ENCODE measurements around the gene TRAPPC10. TPM values are rescaled to one million over a fixed set of nuclear protein-coding genes. Genes with fewer than 3 reads are reported as not detected.

The TRAPPC10 gene
- total and polyA plus RNA-seq, 2 of the 8 experiments (the other 6 are each of a cell fraction or from before 2014, with no cell fraction given): 18.5 to 29.8 TPM

- Histone ChIP-seq H3K4ac (replicated peaks; ENCODE audit: insufficient read length, low read depth, low read length) (no peak overlapping the region), H3K56ac (replicated peaks; ENCODE audit: insufficient read length, low read depth, low read length) (no peak overlapping the region), H3K79me1 (ENCODE audit: low read depth, low read length) (peaks cover 7% of the 10 kb centered on the region; the same call in 1 of the 2 replicates), H2BK5ac (ENCODE audit: low read depth, low read length) (no peak overlapping the region), H2BK120ac (replicated peaks; ENCODE audit: low read depth, low read length) (no peak overlapping the region), H3K27ac (ENCODE audit: low read depth, low read length) (no peak overlapping the region), H2AFZ (ENCODE audit: low read length) (no peak overlapping the region), H3K9ac (replicated peaks in 1 of 4; ENCODE audit: extremely low read depth in 1 of 4, low read depth in 3 of 4, low read length in 3 of 4) (no peak overlapping the region), H3K36me3 (ENCODE audit: control insufficient read depth in 2 of 4, insufficient read depth in 4 of 4, low read length in 3 of 4) (peaks cover 5 to 28% (median 10%) of the 10 kb centered on the region in 4 experiments; a peak in 7 of 8 replicates), H3K79me2 (ENCODE audit: control insufficient read depth in 1 of 2, insufficient read depth in 2 of 2, low read length in 2 of 2) (peaks cover 0 to 2% of the 10 kb centered on the region in 2 experiments; a peak in 1 of 4 replicates), H2BK12ac (ENCODE audit: low read depth, low read length) (no peak overlapping the region), H4K20me1 (replicated peaks in 1 of 2; ENCODE audit: control insufficient read depth in 1 of 2, insufficient read depth in 2 of 2, low read length in 2 of 2) (peaks cover 9 to 10% of the 10 kb centered on the region in 2 experiments), H3K23ac (ENCODE audit: insufficient read length) (no peak overlapping the region), H2AK5ac (ENCODE audit: low read depth, low read length) (no peak overlapping the region), H2BK15ac (ENCODE audit: low read length) (no peak overlapping the region), H4K5ac (ENCODE audit: insufficient read length, low read depth, low read length) (no peak overlapping the region), H4K91ac (replicated peaks; ENCODE audit: insufficient read length, low read length) (no peak overlapping the region), H3K14ac (ENCODE audit: insufficient read length) (no peak overlapping the region), H3K27me3 (replicated peaks in 1 of 4; ENCODE audit: control insufficient read depth in 3 of 4, extremely low read depth in 1 of 4, insufficient read depth in 3 of 4, low read length in 3 of 4) (no peaks in the 10 kb centered on the region), H4K8ac (ENCODE audit: extremely low read depth, insufficient read depth, low read length) (no peak overlapping the region), H3K4me1 (replicated peaks in 1 of 4; ENCODE audit: control insufficient read depth in 3 of 4, insufficient read depth in 4 of 4, low read length in 3 of 4) (no peaks in the 10 kb centered on the region; a peak in 1 of 7 replicates), H3K9me3 (ENCODE audit: insufficient read depth in 2 of 2, low read depth in 1 of 2, low read length in 1 of 2) (no peaks in the 10 kb centered on the region), H3K4me2 (ENCODE audit: insufficient read depth in 1 of 2, low read depth in 2 of 2, low read length in 2 of 2) (no peak overlapping the region), H3K4me3 (ENCODE audit: extremely low read depth in 1 of 4, insufficient read depth in 2 of 4, low read depth in 3 of 4, low read length in 4 of 4) (no peak overlapping the region), H3K18ac (ENCODE audit: extremely low read depth, low read length) (no peak overlapping the region), H2BK20ac (ENCODE audit: low read length) (no peak overlapping the region), H3K23me2 (ENCODE audit: low read depth, low read length) (no peaks in the 10 kb centered on the region)
- 97% methylated on average over 15 of the region's 15 CpGs; no CpG with 5 or more reads in 1 of the 2 experiments for WGBS, 2 experiments (ENCODE audit: extremely low coverage in 1 of 2, insufficient coverage in 1 of 2, insufficient read length in 1 of 2, insufficient replicate concordance in 2 of 2, low coverage in 1 of 2, low lambda C conversion rate in 2 of 2, missing lambda C conversion rate in 1 of 2)
- FAIRE-seq (no peak), DNase-seq (ENCODE audit: low read depth in 1 of 2, low spot score in 2 of 2) (no peak)
- TF ChIP-seq JUND (IDR thresholded peaks at IDR 0.05; ENCODE audit: low read length) (no peak), NRF1 (IDR thresholded peaks at IDR 0.05; ENCODE audit: low read depth, low read length) (no peak), BACH1 (IDR thresholded peaks at IDR 0.05; ENCODE audit: low read length) (no peak), ATF3 (IDR thresholded peaks at IDR 0.05; ENCODE audit: insufficient read depth, low read depth, low read length) (no peak), POU5F1 (IDR thresholded peaks at IDR 0.05; ENCODE audit: low read depth, low read length) (no peak), CEBPB (IDR thresholded peaks at IDR 0.05; ENCODE audit: low read depth, low read length) (no peak), TEAD4 (IDR thresholded peaks at IDR 0.05; ENCODE audit: low read depth, low read length) (no peak), SIRT6 (IDR thresholded peaks at IDR 0.05; ENCODE audit: low read length) (no peak), CTCF (IDR thresholded peaks at IDR 0.05; ENCODE audit: control extremely low read depth in 1 of 3, insufficient read depth in 1 of 3, low read depth in 1 of 3, low read length in 3 of 3) (no peak), EP300 (IDR thresholded peaks at IDR 0.05; ENCODE audit: borderline replicate concordance in 1 of 2, low read depth in 2 of 2, low read length in 2 of 2) (no peak), TAF1 (IDR thresholded peaks at IDR 0.05; ENCODE audit: low read depth, low read length) (no peak)
- CTCF ChIA-PET (ENCODE audit: partially characterized antibody): interaction anchor here (0.5 to 4.0 kb wide), 9 partner anchors 13 to 131 kb away, joined by 3 to 14 read pairs (median 5); no protein-coding TSS in a partner anchor
- POLR2A ChIA-PET (ENCODE audit: partially characterized antibody): no interaction called here
These were observed 60.0 kb downstream of the TRAPPC10 start for GRCh38 chr21:44072111-44072510.
